ENCODE results near the gene NPIPA3. TPM values are rescaled to one million over a fixed set of nuclear protein-coding genes. Genes with fewer than 3 reads are reported as not detected.
"Not testable (repeated sequence)": the region's sequence is repeated elsewhere in the genome, so short reads cannot be mapped to it uniquely, and the experiment has no call there.

Gene NPIPA3
- polyA plus RNA-seq, 1 donor (not counting 4 experiments of a cell fraction or from before 2014, with no cell fraction given) = 1.2 TPM

DNA sequence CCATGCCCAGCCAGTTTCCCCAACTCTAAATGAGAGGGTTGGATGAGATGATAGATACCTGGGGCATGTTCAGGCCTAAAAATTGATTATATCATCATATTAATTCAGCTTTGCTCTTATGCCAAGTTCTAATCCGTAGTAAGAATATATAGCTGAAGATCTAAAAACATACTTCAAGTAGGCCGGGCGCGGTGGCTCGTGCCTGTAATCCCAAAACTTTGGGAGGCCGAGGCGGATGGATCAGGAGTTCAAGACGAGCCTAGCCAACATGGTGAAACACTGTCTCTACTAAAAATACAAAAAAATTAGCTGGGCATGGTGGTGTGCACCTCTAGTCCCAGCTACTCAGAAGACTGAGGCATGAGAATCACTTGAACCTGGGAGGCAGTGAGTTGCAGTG, 21.1 kb upstream of the NPIPA3 start:
- no peaks in the 10 kb centered on the region for H3K4me1 ChIP-seq (ENCODE audit: control insufficient read depth, extremely low read depth, insufficient read depth, low read length)
- H3K9me1 ChIP-seq (ENCODE audit: control insufficient read depth, extremely low read depth, insufficient read depth, low read length) = no peaks in the 10 kb centered on the region
- H3K4me2 ChIP-seq (ENCODE audit: control insufficient read depth, extremely low read depth, insufficient read depth, low read depth, low read length) = no peak overlapping the region
- dilution Hi-C loops (cut with MboI; ENCODE audit: extremely low pct_ligation_motif_present, low sequenced_read_pairs) = no loop called here
- H3K36me3 ChIP-seq (ENCODE audit: control insufficient read depth in 2 of 2, extremely low read depth in 1 of 2, insufficient read depth in 2 of 2, low read length in 2 of 2) = no peaks in the 10 kb centered on the region
- H4K20me1 ChIP-seq (ENCODE audit: control insufficient read depth, extremely low read depth, insufficient read depth, low read length) = no peaks in the 10 kb centered on the region
- no peak overlapping the region for H3K27ac ChIP-seq (ENCODE audit: control insufficient read depth, insufficient read depth, low read length)
- no peaks in the 10 kb centered on the region for H3K79me2 ChIP-seq (ENCODE audit: control insufficient read depth, insufficient read depth, low read length)
- no peak for FAIRE-seq
- no peak for TF ChIP-seq EZH2 (IDR thresholded peaks at IDR 0.05; ENCODE audit: low read length)
- TF ChIP-seq, protein P1, sequence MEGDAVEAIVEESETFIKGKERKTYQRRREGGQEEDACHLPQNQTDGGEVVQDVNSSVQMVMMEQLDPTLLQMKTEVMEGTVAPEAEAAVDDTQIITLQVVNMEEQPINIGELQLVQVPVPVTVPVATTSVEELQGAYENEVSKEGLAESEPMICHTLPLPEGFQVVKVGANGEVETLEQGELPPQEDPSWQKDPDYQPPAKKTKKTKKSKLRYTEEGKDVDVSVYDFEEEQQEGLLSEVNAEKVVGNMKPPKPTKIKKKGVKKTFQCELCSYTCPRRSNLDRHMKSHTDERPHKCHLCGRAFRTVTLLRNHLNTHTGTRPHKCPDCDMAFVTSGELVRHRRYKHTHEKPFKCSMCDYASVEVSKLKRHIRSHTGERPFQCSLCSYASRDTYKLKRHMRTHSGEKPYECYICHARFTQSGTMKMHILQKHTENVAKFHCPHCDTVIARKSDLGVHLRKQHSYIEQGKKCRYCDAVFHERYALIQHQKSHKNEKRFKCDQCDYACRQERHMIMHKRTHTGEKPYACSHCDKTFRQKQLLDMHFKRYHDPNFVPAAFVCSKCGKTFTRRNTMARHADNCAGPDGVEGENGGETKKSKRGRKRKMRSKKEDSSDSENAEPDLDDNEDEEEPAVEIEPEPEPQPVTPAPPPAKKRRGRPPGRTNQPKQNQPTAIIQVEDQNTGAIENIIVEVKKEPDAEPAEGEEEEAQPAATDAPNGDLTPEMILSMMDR (optimal IDR thresholded peaks at IDR 0.05 in 1 of 3, IDR thresholded peaks at IDR 0.05 in 1 of 3, conservative IDR thresholded peaks at IDR 0.05 in 1 of 3; ENCODE audit: extremely low read depth in 1 of 3, insufficient read depth in 2 of 3, low read length in 3 of 3) = no peak
- no peaks in the 10 kb centered on the region for H3K9me3 ChIP-seq (ENCODE audit: control insufficient read depth, low read depth, low read length)
- H3K9ac ChIP-seq (ENCODE audit: control insufficient read depth, extremely low read depth, insufficient read depth, low read length) = no peak overlapping the region
- no peak overlapping the region for H2AFZ ChIP-seq (ENCODE audit: control insufficient read depth, low read length)
- H3K4me3 ChIP-seq (ENCODE audit: control insufficient read depth in 2 of 3, extremely low read depth in 1 of 3, insufficient read depth in 2 of 3, low read depth in 1 of 3, low read length in 3 of 3) = no peak overlapping the region
- H3K27me3 ChIP-seq (ENCODE audit: control insufficient read depth, extremely low read depth, insufficient read depth, low read length) = no peaks in the 10 kb centered on the region
- no peak for DNase-seq (ENCODE audit: low read depth, low spot score)

DNA sequence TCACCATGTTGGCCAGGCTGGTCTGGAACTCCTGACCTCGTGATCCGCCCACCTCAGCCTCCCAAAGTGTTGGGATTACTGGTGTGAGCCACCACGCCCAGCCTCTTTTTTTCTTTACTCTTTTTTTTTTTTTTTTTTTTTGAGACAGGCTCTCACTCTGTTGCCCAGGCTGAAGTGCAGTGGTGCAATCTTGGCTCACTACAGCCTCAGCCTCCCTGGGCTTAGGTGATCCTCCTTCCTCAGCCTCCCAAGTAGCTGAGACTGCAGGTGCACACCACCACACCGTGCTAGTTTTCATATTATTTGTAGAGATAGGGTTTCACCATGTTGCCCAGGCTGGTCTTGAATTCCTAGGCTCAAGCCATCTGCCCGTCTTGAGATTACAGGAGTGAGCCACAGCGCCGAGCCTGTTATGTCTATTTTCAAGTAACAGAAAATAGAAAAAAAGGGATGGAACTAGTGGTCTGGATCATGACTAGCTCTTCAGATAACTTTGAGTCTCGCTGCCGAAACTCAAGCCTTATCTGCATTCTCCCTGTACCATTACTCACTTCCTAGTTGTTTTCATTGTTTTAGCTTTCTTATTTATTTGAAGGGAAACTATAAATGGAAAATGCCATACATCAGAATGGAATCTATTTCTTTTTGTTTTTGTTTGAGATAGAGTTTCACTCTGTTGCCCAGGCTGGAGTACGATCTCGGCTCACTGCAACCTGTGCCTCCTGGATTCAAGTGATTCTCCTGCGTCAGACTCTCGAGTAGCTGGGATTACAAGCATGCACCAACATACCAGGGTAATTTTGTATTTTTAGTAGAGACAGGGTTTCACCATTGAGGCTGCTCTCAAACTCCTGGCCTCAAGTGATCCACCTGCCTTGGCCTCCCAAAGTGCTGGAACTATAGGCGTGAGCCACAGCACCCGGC, 17.1 kb upstream of the NPIPA3 start:
- H2AFZ ChIP-seq (ENCODE audit: control insufficient read depth, low read length); H3K9me3 ChIP-seq (ENCODE audit: control insufficient read depth, low read depth, low read length); H4K20me1 ChIP-seq (ENCODE audit: control insufficient read depth, extremely low read depth, insufficient read depth, low read length); H3K36me3 ChIP-seq (ENCODE audit: control insufficient read depth in 2 of 2, extremely low read depth in 1 of 2, insufficient read depth in 2 of 2, low read length in 2 of 2); H3K27me3 ChIP-seq (ENCODE audit: control insufficient read depth, extremely low read depth, insufficient read depth, low read length); H3K4me1 ChIP-seq (ENCODE audit: control insufficient read depth, extremely low read depth, insufficient read depth, low read length); DNase-seq (ENCODE audit: low read depth, low spot score); H3K4me3 ChIP-seq (ENCODE audit: control insufficient read depth in 2 of 3, extremely low read depth in 1 of 3, insufficient read depth in 2 of 3, low read depth in 1 of 3, low read length in 3 of 3); FAIRE-seq; H3K27ac ChIP-seq (ENCODE audit: control insufficient read depth, insufficient read depth, low read length); H3K79me2 ChIP-seq (ENCODE audit: control insufficient read depth, insufficient read depth, low read length); H3K9me1 ChIP-seq (ENCODE audit: control insufficient read depth, extremely low read depth, insufficient read depth, low read length); dilution Hi-C loops (cut with MboI; ENCODE audit: extremely low pct_ligation_motif_present, low sequenced_read_pairs); H3K9ac ChIP-seq (ENCODE audit: control insufficient read depth, extremely low read depth, insufficient read depth, low read length); H3K4me2 ChIP-seq (ENCODE audit: control insufficient read depth, extremely low read depth, insufficient read depth, low read depth, low read length): not testable (repeated sequence)

DNA sequence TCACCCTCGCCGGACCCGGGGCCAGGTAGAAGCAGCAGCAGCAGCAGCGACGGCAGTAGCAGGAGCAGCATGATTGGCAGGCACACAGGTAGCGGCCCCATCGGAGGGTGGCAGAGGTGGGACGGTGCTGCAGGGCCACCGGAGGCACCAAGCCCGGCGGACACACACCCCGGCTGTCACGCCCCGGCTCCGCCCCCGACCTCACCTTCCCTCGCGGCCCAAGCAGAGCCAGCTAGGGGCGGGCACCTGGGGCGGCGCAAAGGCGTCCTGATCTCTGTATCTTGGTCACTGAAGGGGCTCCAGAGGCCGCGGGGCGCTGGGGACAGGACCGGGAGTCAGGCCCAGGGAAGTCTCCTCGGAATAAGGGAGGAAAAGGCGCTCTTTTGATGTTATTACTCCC, 9.1 kb upstream of the NPIPA3 start, which contains the start of gene PLA2G10:
TSS of gene PLA2G10 (minus strand) at position 180 of the 400 bp plus-strand sequence. CDS start at position 101, 79 bp downstream.
- H3K9ac ChIP-seq (ENCODE audit: control insufficient read depth, extremely low read depth, insufficient read depth, low read length); H3K9me3 ChIP-seq (ENCODE audit: control insufficient read depth, low read depth, low read length); dilution Hi-C loops (cut with MboI; ENCODE audit: extremely low pct_ligation_motif_present, low sequenced_read_pairs); DNase-seq (ENCODE audit: low read depth, low spot score); H3K79me2 ChIP-seq (ENCODE audit: control insufficient read depth, insufficient read depth, low read length); H3K27me3 ChIP-seq (ENCODE audit: control insufficient read depth, extremely low read depth, insufficient read depth, low read length); FAIRE-seq; H3K4me1 ChIP-seq (ENCODE audit: control insufficient read depth, extremely low read depth, insufficient read depth, low read length); H3K4me2 ChIP-seq (ENCODE audit: control insufficient read depth, extremely low read depth, insufficient read depth, low read depth, low read length); H3K36me3 ChIP-seq (ENCODE audit: control insufficient read depth in 2 of 2, extremely low read depth in 1 of 2, insufficient read depth in 2 of 2, low read length in 2 of 2); H3K9me1 ChIP-seq (ENCODE audit: control insufficient read depth, extremely low read depth, insufficient read depth, low read length); H3K4me3 ChIP-seq (ENCODE audit: control insufficient read depth in 2 of 3, extremely low read depth in 1 of 3, insufficient read depth in 2 of 3, low read depth in 1 of 3, low read length in 3 of 3); H4K20me1 ChIP-seq (ENCODE audit: control insufficient read depth, extremely low read depth, insufficient read depth, low read length); H3K27ac ChIP-seq (ENCODE audit: control insufficient read depth, insufficient read depth, low read length); H2AFZ ChIP-seq (ENCODE audit: control insufficient read depth, low read length): not testable (repeated sequence)

DNA sequence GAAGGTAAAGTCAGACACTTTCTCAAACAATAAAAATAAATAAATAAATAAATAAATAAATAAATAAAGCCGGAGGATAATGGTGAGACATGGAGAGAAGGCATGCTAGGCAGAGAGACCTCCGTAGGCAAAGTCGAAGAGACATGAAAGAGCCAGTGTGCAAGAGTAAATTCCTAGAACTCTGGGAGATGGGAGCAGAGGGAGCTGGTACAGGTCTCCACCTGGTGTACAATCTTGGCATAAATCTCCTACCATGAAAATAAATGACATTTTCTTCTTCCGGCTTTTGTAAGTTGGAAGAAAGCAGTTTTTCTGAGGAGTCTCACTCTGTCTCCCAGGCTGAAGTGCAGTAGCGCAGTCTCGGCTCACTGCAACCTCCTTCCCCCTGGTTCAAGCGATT, 1.4 kb upstream of the NPIPA3 start:
- FAIRE-seq = peak; percentile 81
- H3K4me2 ChIP-seq (ENCODE audit: control insufficient read depth, extremely low read depth, insufficient read depth, low read depth, low read length); H3K79me2 ChIP-seq (ENCODE audit: control insufficient read depth, insufficient read depth, low read length); DNase-seq (ENCODE audit: low read depth, low spot score); H3K27me3 ChIP-seq (ENCODE audit: control insufficient read depth, extremely low read depth, insufficient read depth, low read length); H3K9me1 ChIP-seq (ENCODE audit: control insufficient read depth, extremely low read depth, insufficient read depth, low read length); H3K4me1 ChIP-seq (ENCODE audit: control insufficient read depth, extremely low read depth, insufficient read depth, low read length); H3K27ac ChIP-seq (ENCODE audit: control insufficient read depth, insufficient read depth, low read length); H3K9ac ChIP-seq (ENCODE audit: control insufficient read depth, extremely low read depth, insufficient read depth, low read length); H2AFZ ChIP-seq (ENCODE audit: control insufficient read depth, low read length); dilution Hi-C loops (cut with MboI; ENCODE audit: extremely low pct_ligation_motif_present, low sequenced_read_pairs); H3K9me3 ChIP-seq (ENCODE audit: control insufficient read depth, low read depth, low read length); H3K36me3 ChIP-seq (ENCODE audit: control insufficient read depth in 2 of 2, extremely low read depth in 1 of 2, insufficient read depth in 2 of 2, low read length in 2 of 2); H3K4me3 ChIP-seq (ENCODE audit: control insufficient read depth in 2 of 3, extremely low read depth in 1 of 3, insufficient read depth in 2 of 3, low read depth in 1 of 3, low read length in 3 of 3); H4K20me1 ChIP-seq (ENCODE audit: control insufficient read depth, extremely low read depth, insufficient read depth, low read length): not testable (repeated sequence)

Measured in keratinocyte (primary cell).